WTC11 (cell line): ENCODE results near the gene CLDN20. TPM values are rescaled to one million over a fixed set of nuclear protein-coding genes. Genes with fewer than 3 reads are reported as not detected.

Experiments used
- ATAC-seq: fragments of 200-7000 bp; cut with Tn5 transposase; 2 replicates; pipeline ENCODE4 v1.10.0; 2021; ENCODE audit warnings: mild to moderate bottlenecking, moderate library complexity
- CTCF ChIA-PET: fragments of 300-600 bp; sonication (Branson Sonifier 250); formaldehyde crosslinking; loops from one replicate; lab custom pipeline; 2021; ENCODE audit warnings: antibody characterized with exemption; lab: Charles Lee
- POLR2A ChIA-PET: fragments of 350-600 bp; sonication (Branson Sonifier 250); formaldehyde crosslinking; loops from one replicate; lab custom pipeline; 2021; ENCODE audit warnings: antibody characterized with exemption; lab: Charles Lee
- DNase-seq: peaks from one replicate; pipeline ENCODE4 v3.0.0; 2021; ENCODE audit warnings: low spot score
- H3K27ac Mint-ChIP-seq: 2 replicates; pipeline ENCODE4 v1.8.0; 2021; ENCODE audit warnings: mixed read lengths
- H3K27me3 Mint-ChIP-seq: 2 replicates; pipeline ENCODE4 v1.8.0; 2021; ENCODE audit warnings: low read depth, mild to moderate bottlenecking, moderate library complexity, mixed read lengths
- H3K36me3 Mint-ChIP-seq: 2 replicates; pipeline ENCODE4 v1.8.0; 2021; ENCODE audit warnings: mixed read lengths
- H3K4me1 Mint-ChIP-seq: 2 replicates; pipeline ENCODE4 v1.8.0; 2022; ENCODE audit warnings: mixed read lengths
- H3K4me3 Mint-ChIP-seq: 2 replicates; pipeline ENCODE4 v1.8.0; 2021; ENCODE audit warnings: mild to moderate bottlenecking, moderate library complexity, mixed read lengths
- H3K9me3 Mint-ChIP-seq: 2 replicates; pipeline ENCODE4 v1.8.0; 2021; ENCODE audit warnings: mixed read lengths
- ATF1 ChIP-seq: sonication (generic); formaldehyde crosslinking; IDR thresholded peaks from 2 replicates; pipeline ENCODE4 v1.8.1; 2023; ENCODE audit warnings: mild to moderate bottlenecking, moderate library complexity, missing genetic modification reagents
- CREB1 ChIP-seq: sonication (generic); formaldehyde crosslinking; IDR thresholded peaks from 2 replicates; pipeline ENCODE4 v1.8.0; 2023; ENCODE audit warnings: mild to moderate bottlenecking, missing genetic modification reagents
- CREM ChIP-seq: sonication (generic); formaldehyde crosslinking; IDR thresholded peaks from 2 replicates; pipeline ENCODE4 v1.8.1; 2022; ENCODE audit warnings: mild to moderate bottlenecking, missing genetic modification reagents, moderate library complexity
- ETV6 ChIP-seq: sonication (generic); formaldehyde crosslinking; IDR thresholded peaks from 2 replicates; pipeline ENCODE4 v1.8.1; 2022; ENCODE audit warnings: mild to moderate bottlenecking, missing genetic modification reagents
- GABPB1 ChIP-seq: sonication (generic); formaldehyde crosslinking; IDR thresholded peaks from 2 replicates; pipeline ENCODE4 v1.8.1; 2023; ENCODE audit warnings: mild to moderate bottlenecking, missing genetic modification reagents
- HMGA2 ChIP-seq: fragments of 250-450 bp; sonication (Bioruptor Pico); IDR thresholded peaks from 2 replicates; pipeline ENCODE4 v1.4.0; 2021; ENCODE audit warnings: mild to moderate bottlenecking, moderate library complexity
- HMGXB4 ChIP-seq: sonication (generic); formaldehyde crosslinking; IDR thresholded peaks from 2 replicates; pipeline ENCODE4 v1.8.1; 2023; ENCODE audit warnings: mild to moderate bottlenecking, moderate library complexity, missing genetic modification reagents
- IRF2 ChIP-seq: sonication (generic); formaldehyde crosslinking; IDR thresholded peaks from 2 replicates; pipeline ENCODE4 v1.8.0; 2022; ENCODE audit warnings: low read depth, missing genetic modification reagents, borderline replicate concordance
- JAZF1 ChIP-seq: fragments of 250-450 bp; sonication (Bioruptor Pico); IDR thresholded peaks from 2 replicates; pipeline ENCODE4 v1.9.0; 2021; ENCODE audit warnings: moderate library complexity, mild to moderate bottlenecking, inconsistent platforms
- JUN ChIP-seq: sonication (generic); formaldehyde crosslinking; IDR thresholded peaks from 2 replicates; pipeline ENCODE4 v1.8.0; 2023; ENCODE audit warnings: mild to moderate bottlenecking, missing genetic modification reagents
- NFATC4 ChIP-seq: fragments of 250-450 bp; sonication (Bioruptor Pico); IDR thresholded peaks from 2 replicates; pipeline ENCODE4 v1.9.0; 2021; ENCODE audit warnings: mild to moderate bottlenecking
- NR3C1 ChIP-seq: sonication (generic); formaldehyde crosslinking; conservative IDR thresholded peaks from 2 replicates; pipeline ENCODE4 v1.8.1; 2023; ENCODE audit warnings: low read depth, mild to moderate bottlenecking, missing genetic modification reagents
- PRRX2 ChIP-seq: fragments of 250-450 bp; sonication (Bioruptor Pico); IDR thresholded peaks from 2 replicates; pipeline ENCODE4 v1.8.0; 2021; ENCODE audit warnings: mild to moderate bottlenecking
- RELA ChIP-seq: sonication (generic); formaldehyde crosslinking; IDR thresholded peaks from 2 replicates; pipeline ENCODE4 v1.8.1; 2022; ENCODE audit warnings: missing genetic modification reagents, mild to moderate bottlenecking, borderline replicate concordance
- STAT6 ChIP-seq: sonication (generic); formaldehyde crosslinking; conservative IDR thresholded peaks from 2 replicates; pipeline ENCODE4 v1.8.1; 2023; ENCODE audit warnings: mild to moderate bottlenecking, low read depth, missing genetic modification reagents, moderate library complexity
- TEAD1 ChIP-seq: sonication (generic); formaldehyde crosslinking; IDR thresholded peaks from 2 replicates; pipeline ENCODE4 v1.8.0; 2022; ENCODE audit warnings: mild to moderate bottlenecking, missing genetic modification reagents
- TEAD4 ChIP-seq: sonication (generic); formaldehyde crosslinking; IDR thresholded peaks from 2 replicates; pipeline ENCODE4 v1.8.0; 2022; ENCODE audit warnings: mild to moderate bottlenecking, missing genetic modification reagents
- TP53 ChIP-seq: sonication (generic); formaldehyde crosslinking; IDR thresholded peaks from 2 replicates; pipeline ENCODE4 v1.8.1; 2023; ENCODE audit warnings: mild to moderate bottlenecking, missing genetic modification reagents
- ZMAT4 ChIP-seq: fragments of 250-450 bp; sonication (Bioruptor Pico); IDR thresholded peaks from 2 replicates; pipeline ENCODE4 v1.9.0; 2021; ENCODE audit warnings: mild to moderate bottlenecking
- ZNF121 ChIP-seq: sonication (generic); formaldehyde crosslinking; IDR thresholded peaks from 2 replicates; pipeline ENCODE4 v1.8.0; 2023; ENCODE audit warnings: missing genetic modification reagents
- total RNA-seq: library from RNA; stranded (reverse); gene quantifications from 3 replicates; pipeline ENCODE4 v1.2.3, GENCODE V29; 2021
- TF ChIP-seq, protein P1 (sequence below): fragments of 250-450 bp; sonication (Bioruptor Pico); IDR thresholded peaks from 2 replicates; pipeline ENCODE4 v1.8.0; 2021; ENCODE audit warnings: mild to moderate bottlenecking
- TF ChIP-seq, protein P2 (sequence below): sonication (generic); formaldehyde crosslinking; IDR thresholded peaks from 2 replicates; pipeline ENCODE4 v1.8.0; 2022; ENCODE audit warnings: mild to moderate bottlenecking, missing genetic modification reagents
- TF ChIP-seq, protein P3 (sequence below): fragments of 250-450 bp; sonication (Bioruptor Pico); conservative IDR thresholded peaks from 2 replicates; pipeline ENCODE4 v1.9.0; 2021; ENCODE audit warnings: mild to moderate bottlenecking
- TF ChIP-seq, protein P4 (sequence below): sonication (generic); formaldehyde crosslinking; IDR thresholded peaks from 2 replicates; pipeline ENCODE4 v1.8.1; 2023; ENCODE audit warnings: mild to moderate bottlenecking, missing genetic modification reagents, borderline replicate concordance

CLDN20 gene
- total RNA-seq, 1 experiment from 2014 or later: not detected

- CTCF ChIA-PET: interaction anchor here (1.1 kb wide), 1 partner anchor 434 kb away, joined by 3 read pairs; no protein-coding TSS in a partner anchor
- no peaks in the 10 kb centered on the region for H3K9me3 Mint-ChIP-seq
- ATAC-seq (no peak), DNase-seq (no peak)
- POLR2A ChIA-PET: no interaction called here
- no peak overlapping the region for H3K4me3 Mint-ChIP-seq
- no peak for TF ChIP-seq TEAD1 (CRISPR knock-in tag)
- no peak for TF ChIP-seq TP53 (CRISPR knock-in tag)
- TF ChIP-seq ZMAT4: no peak
- TF ChIP-seq JUN (CRISPR knock-in tag): no peak
- no peak for TF ChIP-seq HMGA2 (CRISPR knock-in tag)
- no peak for TF ChIP-seq CREM
- TF ChIP-seq PRRX2 (CRISPR knock-in tag): no peak
- no peak for TF ChIP-seq JAZF1 (CRISPR knock-in tag)
- TF ChIP-seq, protein P1, sequence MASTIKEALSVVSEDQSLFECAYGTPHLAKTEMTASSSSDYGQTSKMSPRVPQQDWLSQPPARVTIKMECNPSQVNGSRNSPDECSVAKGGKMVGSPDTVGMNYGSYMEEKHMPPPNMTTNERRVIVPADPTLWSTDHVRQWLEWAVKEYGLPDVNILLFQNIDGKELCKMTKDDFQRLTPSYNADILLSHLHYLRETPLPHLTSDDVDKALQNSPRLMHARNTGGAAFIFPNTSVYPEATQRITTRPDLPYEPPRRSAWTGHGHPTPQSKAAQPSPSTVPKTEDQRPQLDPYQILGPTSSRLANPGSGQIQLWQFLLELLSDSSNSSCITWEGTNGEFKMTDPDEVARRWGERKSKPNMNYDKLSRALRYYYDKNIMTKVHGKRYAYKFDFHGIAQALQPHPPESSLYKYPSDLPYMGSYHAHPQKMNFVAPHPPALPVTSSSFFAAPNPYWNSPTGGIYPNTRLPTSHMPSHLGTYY: no peak
- TF ChIP-seq HMGXB4 (CRISPR knock-in tag): no peak
- TF ChIP-seq IRF2 (CRISPR knock-in tag): no peak
- H3K27me3 Mint-ChIP-seq: no peaks in the 10 kb centered on the region
- H3K27ac Mint-ChIP-seq: no peak overlapping the region
- peaks cover 51% of the 10 kb centered on the region for H3K36me3 Mint-ChIP-seq
- H3K4me1 Mint-ChIP-seq: peaks cover 19% of the 10 kb centered on the region
Measured at GRCh38 chr6:155301867-155302266, 38.1 kb downstream of the CLDN20 start.

DNA sequence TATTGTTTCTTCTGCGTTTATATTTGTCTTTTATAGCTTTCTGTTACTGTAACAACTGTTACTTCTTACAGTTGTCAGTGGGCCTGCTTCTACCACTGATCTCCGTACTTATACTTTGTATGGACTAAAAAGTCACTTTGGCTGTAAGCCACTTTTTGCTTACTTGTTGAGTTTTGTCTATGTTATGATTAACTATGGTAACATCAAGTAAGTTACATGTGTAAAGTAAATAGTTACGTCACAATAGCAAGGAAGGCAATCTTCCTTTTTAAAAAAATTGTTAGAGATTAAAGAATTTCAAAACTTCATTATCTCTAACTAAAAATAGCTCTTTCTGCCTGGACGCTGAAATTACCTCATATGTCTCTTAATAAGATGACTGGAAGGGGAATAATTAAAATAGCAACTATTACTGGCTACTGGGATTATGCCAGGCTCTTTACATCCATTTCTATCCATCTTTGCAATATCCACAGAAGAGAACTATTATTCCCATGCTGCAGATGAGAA, 39.6 kb downstream of the CLDN20 start:
- Mint-ChIP-seq H3K4me1 (peaks cover 19% of the 10 kb centered on the region), H3K36me3 (peaks cover 55% of the 10 kb centered on the region), H3K27ac (no peak overlapping the region; the same call in 1 of the 2 replicates), H3K27me3 (no peaks in the 10 kb centered on the region), H3K9me3 (no peaks in the 10 kb centered on the region), H3K4me3 (no peak overlapping the region)
- POLR2A ChIA-PET: no interaction called here
- no peak for DNase-seq
- no peak for ATAC-seq
- CTCF ChIA-PET: no interaction called here
- TF ChIP-seq, protein P2, sequence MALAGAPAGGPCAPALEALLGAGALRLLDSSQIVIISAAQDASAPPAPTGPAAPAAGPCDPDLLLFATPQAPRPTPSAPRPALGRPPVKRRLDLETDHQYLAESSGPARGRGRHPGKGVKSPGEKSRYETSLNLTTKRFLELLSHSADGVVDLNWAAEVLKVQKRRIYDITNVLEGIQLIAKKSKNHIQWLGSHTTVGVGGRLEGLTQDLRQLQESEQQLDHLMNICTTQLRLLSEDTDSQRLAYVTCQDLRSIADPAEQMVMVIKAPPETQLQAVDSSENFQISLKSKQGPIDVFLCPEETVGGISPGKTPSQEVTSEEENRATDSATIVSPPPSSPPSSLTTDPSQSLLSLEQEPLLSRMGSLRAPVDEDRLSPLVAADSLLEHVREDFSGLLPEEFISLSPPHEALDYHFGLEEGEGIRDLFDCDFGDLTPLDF (CRISPR knock-in tag): no peak
- TF ChIP-seq STAT6 (CRISPR knock-in tag) (no peak), NFATC4 (CRISPR knock-in tag) (no peak), JUN (CRISPR knock-in tag) (no peak), RELA (CRISPR knock-in tag) (no peak), ETV6 (no peak), GABPB1 (CRISPR knock-in tag) (no peak), TEAD4 (no peak), ZNF121 (CRISPR knock-in tag) (no peak), TEAD1 (CRISPR knock-in tag) (no peak), ATF1 (no peak), CREM (no peak), NR3C1 (no peak), CREB1 (CRISPR knock-in tag) (no peak)
- TF ChIP-seq, protein P3, sequence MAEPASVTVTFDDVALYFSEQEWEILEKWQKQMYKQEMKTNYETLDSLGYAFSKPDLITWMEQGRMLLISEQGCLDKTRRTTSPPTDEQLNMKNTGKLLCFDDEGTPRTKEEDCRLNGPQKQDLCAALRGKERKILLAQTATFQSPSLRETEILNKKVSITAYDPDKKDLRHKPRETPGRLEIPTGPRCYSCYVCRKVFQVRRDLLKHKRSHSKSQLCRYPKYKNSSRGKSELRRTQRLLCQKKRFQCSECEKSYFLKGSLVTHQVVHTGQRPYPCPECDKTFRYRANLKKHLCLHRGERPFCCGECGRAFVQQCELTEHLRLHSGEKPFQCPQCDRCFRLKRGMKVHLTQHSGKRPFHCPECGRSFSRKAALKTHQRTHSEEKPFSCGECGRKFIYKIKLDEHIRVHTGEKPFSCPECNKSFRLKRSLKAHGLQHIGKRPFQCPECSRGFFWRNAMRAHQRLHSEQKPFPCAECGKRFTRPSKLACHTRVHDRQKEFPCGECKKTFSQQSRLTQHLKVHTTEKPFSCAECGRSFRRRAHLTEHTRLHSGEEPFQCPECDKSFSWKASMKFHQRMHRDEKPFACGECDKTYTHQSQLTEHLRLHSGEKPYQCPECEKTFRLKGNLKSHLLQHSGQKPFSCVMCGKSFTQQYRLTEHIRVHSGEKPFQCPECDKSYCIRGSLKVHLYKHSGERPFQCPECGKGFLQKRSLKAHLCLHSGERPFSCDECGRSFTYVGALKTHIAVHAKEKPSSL: no peak
- TF ChIP-seq, protein P4, sequence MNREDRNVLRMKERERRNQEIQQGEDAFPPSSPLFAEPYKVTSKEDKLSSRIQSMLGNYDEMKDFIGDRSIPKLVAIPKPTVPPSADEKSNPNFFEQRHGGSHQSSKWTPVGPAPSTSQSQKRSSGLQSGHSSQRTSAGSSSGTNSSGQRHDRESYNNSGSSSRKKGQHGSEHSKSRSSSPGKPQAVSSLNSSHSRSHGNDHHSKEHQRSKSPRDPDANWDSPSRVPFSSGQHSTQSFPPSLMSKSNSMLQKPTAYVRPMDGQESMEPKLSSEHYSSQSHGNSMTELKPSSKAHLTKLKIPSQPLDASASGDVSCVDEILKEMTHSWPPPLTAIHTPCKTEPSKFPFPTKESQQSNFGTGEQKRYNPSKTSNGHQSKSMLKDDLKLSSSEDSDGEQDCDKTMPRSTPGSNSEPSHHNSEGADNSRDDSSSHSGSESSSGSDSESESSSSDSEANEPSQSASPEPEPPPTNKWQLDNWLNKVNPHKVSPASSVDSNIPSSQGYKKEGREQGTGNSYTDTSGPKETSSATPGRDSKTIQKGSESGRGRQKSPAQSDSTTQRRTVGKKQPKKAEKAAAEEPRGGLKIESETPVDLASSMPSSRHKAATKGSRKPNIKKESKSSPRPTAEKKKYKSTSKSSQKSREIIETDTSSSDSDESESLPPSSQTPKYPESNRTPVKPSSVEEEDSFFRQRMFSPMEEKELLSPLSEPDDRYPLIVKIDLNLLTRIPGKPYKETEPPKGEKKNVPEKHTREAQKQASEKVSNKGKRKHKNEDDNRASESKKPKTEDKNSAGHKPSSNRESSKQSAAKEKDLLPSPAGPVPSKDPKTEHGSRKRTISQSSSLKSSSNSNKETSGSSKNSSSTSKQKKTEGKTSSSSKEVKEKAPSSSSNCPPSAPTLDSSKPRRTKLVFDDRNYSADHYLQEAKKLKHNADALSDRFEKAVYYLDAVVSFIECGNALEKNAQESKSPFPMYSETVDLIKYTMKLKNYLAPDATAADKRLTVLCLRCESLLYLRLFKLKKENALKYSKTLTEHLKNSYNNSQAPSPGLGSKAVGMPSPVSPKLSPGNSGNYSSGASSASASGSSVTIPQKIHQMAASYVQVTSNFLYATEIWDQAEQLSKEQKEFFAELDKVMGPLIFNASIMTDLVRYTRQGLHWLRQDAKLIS (CRISPR knock-in tag): no peak
